IMR-90 (cell line): Measurements from ENCODE around the gene TEDC2. TPM values are rescaled to one million over a fixed set of nuclear protein-coding genes. Genes with fewer than 3 reads are reported as not detected.

Experiments used
- ATAC-seq: fragments of 200-7000 bp; cut with Tn5 transposase; 2 replicates; pipeline ENCODE4 v1.9.1; 2020; ENCODE audit warnings: low read depth, mild to moderate bottlenecking, moderate library complexity
- BruUV-seq: library from RNA; stranded (reverse); fragments of 400-500 nt; replicated peaks from 2 replicates; lab custom pipeline; 2021; lab: Mats Ljungman, UMichigan
- CTCF ChIA-PET: fragments of 300-600 bp; formaldehyde crosslinking; extraction: SDS; loops from one replicate; lab custom pipeline; 2021; ENCODE audit warnings: antibody characterized with exemption; lab: Yijun Ruan, JAX
- POLR2A ChIA-PET: fragments of 300-600 bp; sonication (Branson Sonifier 250); formaldehyde crosslinking; loops from one replicate; lab custom pipeline; 2022; ENCODE audit warnings: antibody characterized with exemption; ENCODE audit not compliant: unreplicated experiment; lab: Charles Lee
- DNase-seq: peaks from one replicate; pipeline ENCODE4 v3.0.0; 2013
- H2AFZ ChIP-seq: replicated peaks from 2 replicates; pipeline ENCODE3; 2013; ENCODE audit warnings: low read length, mild to moderate bottlenecking; ENCODE audit not compliant: poor library complexity
- H2AK5ac ChIP-seq: 2 replicates; pipeline ENCODE4 v1.6.1; 2013; ENCODE audit warnings: low read depth, low read length, inconsistent platforms
- H2AK9ac ChIP-seq: replicated peaks from 2 replicates; pipeline ENCODE3; 2013; ENCODE audit warnings: mild to moderate bottlenecking, low read depth, low read length, moderate library complexity; ENCODE audit not compliant: poor library complexity
- H2BK120ac ChIP-seq: 2 replicates; pipeline ENCODE4 v1.6.1; 2013; ENCODE audit warnings: low read depth, low read length, inconsistent platforms
- H2BK15ac ChIP-seq: 3 replicates; pipeline ENCODE4 v1.6.1; 2013; ENCODE audit warnings: low read depth, low read length, inconsistent platforms
- H2BK20ac ChIP-seq: 2 replicates; pipeline ENCODE4 v1.6.1; 2013; ENCODE audit warnings: low read depth, mild to moderate bottlenecking, inconsistent platforms, low read length, moderate library complexity
- H2BK5ac ChIP-seq: 2 replicates; pipeline ENCODE4 v1.6.1; 2013; ENCODE audit warnings: mild to moderate bottlenecking, low read depth, low read length, inconsistent platforms; ENCODE audit not compliant: poor library complexity, severe bottlenecking
- H3K14ac ChIP-seq: replicated peaks from 2 replicates; pipeline ENCODE4 v1.6.1; 2013; ENCODE audit warnings: low read depth, low read length, inconsistent platforms
- H3K18ac ChIP-seq: 2 replicates; pipeline ENCODE4 v1.6.1; 2013; ENCODE audit warnings: low read depth, low read length, control low read depth
- H3K23ac ChIP-seq: 2 replicates; pipeline ENCODE4 v1.6.1; 2013; ENCODE audit warnings: low read depth, low read length, inconsistent platforms
- H3K27ac ChIP-seq: 2 replicates; pipeline ENCODE4 v1.5.1; 2013; ENCODE audit warnings: mild to moderate bottlenecking, control low read depth, low read length; ENCODE audit not compliant: insufficient read depth
- H3K27me3 ChIP-seq: 2 replicates; pipeline ENCODE4 v1.6.1; 2013; ENCODE audit warnings: low read length; ENCODE audit not compliant: control insufficient read depth, insufficient read depth
- H3K36me3 ChIP-seq: 2 replicates; pipeline ENCODE4 v1.6.1; 2013; ENCODE audit warnings: low read length, mixed read lengths; ENCODE audit not compliant: control insufficient read depth, insufficient read depth
- H3K4ac ChIP-seq: 2 replicates; pipeline ENCODE4 v1.6.1; 2013; ENCODE audit warnings: low read depth, low read length, inconsistent platforms
- H3K4me1 ChIP-seq: 2 replicates; pipeline ENCODE4 v1.6.1; 2013; ENCODE audit warnings: low read length, mixed read lengths; ENCODE audit not compliant: control insufficient read depth, insufficient read depth
- H3K4me2 ChIP-seq: 2 replicates; pipeline ENCODE4 v1.6.1; 2013; ENCODE audit warnings: low read depth, mild to moderate bottlenecking, control low read depth, low read length, moderate library complexity
- H3K4me3 ChIP-seq: 2 replicates; pipeline ENCODE4 v1.5.1; 2013; ENCODE audit warnings: low read depth, mild to moderate bottlenecking, control low read depth, low read length, moderate library complexity; ENCODE audit not compliant: insufficient read depth
- H3K56ac ChIP-seq: 2 replicates; pipeline ENCODE4 v1.6.1; 2013; ENCODE audit warnings: low read length, inconsistent platforms; ENCODE audit not compliant: insufficient read depth; ENCODE audit errors: extremely low read depth
- H3K79me1 ChIP-seq, 2 experiments: 2 replicates each; pipeline ENCODE4 v1.6.1; 2013; ENCODE audit warnings: low read length in 2 of 2, inconsistent platforms in 1 of 2, low read depth in 1 of 2
- H3K9ac ChIP-seq: 2 replicates; pipeline ENCODE4 v1.6.1; 2013; ENCODE audit warnings: low read depth, low read length, control low read depth
- H3K9me1 ChIP-seq: 2 replicates; pipeline ENCODE4 v1.6.1; 2013; ENCODE audit warnings: low read length, inconsistent platforms; ENCODE audit not compliant: insufficient read depth
- H3K9me3 ChIP-seq: 2 replicates; pipeline ENCODE4 v1.6.1; 2013; ENCODE audit warnings: low read length; ENCODE audit not compliant: control insufficient read depth, insufficient read depth
- H4K20me1 ChIP-seq: 2 replicates; pipeline ENCODE4 v1.6.1; 2013; ENCODE audit warnings: low read length, inconsistent platforms; ENCODE audit not compliant: insufficient read depth
- H4K5ac ChIP-seq: 2 replicates; pipeline ENCODE4 v1.6.1; 2013; ENCODE audit warnings: mild to moderate bottlenecking, low read depth, low read length, control low read depth
- H4K8ac ChIP-seq, 2 experiments: 2 replicates each; pipeline ENCODE4 v1.6.1; 2013; ENCODE audit warnings: low read depth in 2 of 2, low read length in 2 of 2, control low read depth in 1 of 2, inconsistent platforms in 1 of 2
- H4K91ac ChIP-seq: 2 replicates; pipeline ENCODE4 v1.6.1; 2013; ENCODE audit warnings: low read depth, low read length, inconsistent platforms; ENCODE audit not compliant: insufficient read depth
- CEBPB ChIP-seq: IDR thresholded peaks from 2 replicates; pipeline ENCODE4 v1.6.1; 2012; ENCODE audit warnings: low read depth, low read length, improper control_type of control experiment
- SMC3 ChIP-seq: fragments of 150-350 bp; IDR thresholded peaks from 2 replicates; pipeline ENCODE4 v1.6.1; 2016; ENCODE audit warnings: low read depth, mild to moderate bottlenecking, antibody characterized with exemption, low read length, moderate library complexity
- WGBS, 2 experiments: methylation state at CpG; one replicate each; pipeline versions ENCODE4 v1.1.5 to v1.1.7; 2013; ENCODE audit warnings: missing lambda C conversion rate in 2 of 2; ENCODE audit not compliant: insufficient read length in 1 of 2; ENCODE audit errors: extremely low coverage in 2 of 2; 5-methylcytosine and 5-hydroxymethylcytosine counted together
- dilution Hi-C: fragments of 300-500 bp; cut with HindIII; formaldehyde crosslinking; loops from one replicate; pipeline ENCODE4 v1.14.3; 2018; ENCODE audit warnings: low sequenced_read_pairs; ENCODE audit not compliant: unreplicated experiment
- in situ Hi-C: fragments of 300-500 bp; cut with MboI; formaldehyde crosslinking; loops from 3 replicates; pipeline ENCODE4 v1.14.3; 2019; ENCODE audit warnings: low sequenced_read_pairs, inconsistent platforms, mixed read lengths
- intact Hi-C: fragments of 100-400 bp; cut with micrococcal nuclease; formaldehyde crosslinking; loops from 2 replicates; pipeline ENCODE4 v1.10.0; 2022
- polyA plus RNA-seq, 3 experiments: library from polyadenylated mRNA; depleted of rRNA; stranded (reverse); fragments of >200 nt; gene quantifications; 2 replicates each; pipeline ENCODE4 v1.2.3, GENCODE V29; 2012; ENCODE audit warnings: low replicate concordance in 1 of 3
- total RNA-seq: library from RNA; depleted of rRNA; stranded (reverse); fragments of >200 nt; gene quantifications from 2 replicates; pipeline ENCODE4 v1.2.3, GENCODE V29; 2012

Gene TEDC2
- total and polyA plus RNA-seq, 2 of the 4 experiments (the other 2 are of a cell fraction) = 3.6 to 7.3 TPM

DNA sequence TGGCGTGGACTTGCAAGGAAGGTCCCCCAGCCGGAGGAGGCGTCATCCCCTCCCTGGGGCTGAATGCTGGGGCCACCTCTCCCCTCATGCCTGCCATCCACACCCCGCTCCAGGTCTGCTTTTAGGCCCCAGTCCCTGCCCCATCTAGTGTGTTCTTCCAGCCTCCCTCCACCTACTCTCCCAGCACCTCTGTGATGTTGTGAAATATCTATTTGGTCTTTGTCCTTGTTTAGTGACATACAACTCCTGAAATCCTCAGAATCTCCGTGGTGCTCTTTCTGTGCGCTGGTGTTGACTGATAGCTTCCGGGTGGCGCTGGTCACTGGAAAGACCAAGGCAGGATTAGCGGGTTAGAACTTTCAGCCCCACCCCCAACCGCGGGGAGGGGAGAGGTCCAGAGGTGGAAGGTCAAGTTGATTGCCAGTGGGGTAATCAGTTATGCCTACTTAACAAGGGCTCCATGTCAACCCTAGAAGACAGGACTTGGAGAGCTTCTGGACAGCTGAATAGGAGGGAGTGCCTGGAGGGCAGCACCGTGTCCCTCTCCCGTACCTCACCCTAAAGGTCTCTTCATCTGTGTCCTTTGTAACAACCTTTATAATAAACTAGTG lies 25.1 kb downstream of the TEDC2 start:
- Histone ChIP-seq H3K56ac (no peak overlapping the region), H4K91ac (no peak overlapping the region), H3K79me1 (peaks cover 37 to 70% of the 10 kb centered on the region in 2 experiments), H3K23ac (no peak overlapping the region), H4K20me1 (peaks cover 17% of the 10 kb centered on the region), H2AFZ (no peak overlapping the region), H4K5ac (no peak overlapping the region), H3K9me1 (peaks cover 11% of the 10 kb centered on the region; the same call in 1 of the 2 replicates), H3K27ac (no peak overlapping the region), H2BK120ac (no peak overlapping the region), H2BK5ac (no peak overlapping the region), H4K8ac (no peak overlapping the region), H3K9ac (no peak overlapping the region), H3K27me3 (no peaks in the 10 kb centered on the region), H2AK9ac (peak overlapping the region; percentile 25), H2BK15ac (no peak overlapping the region), H3K18ac (no peak overlapping the region), H3K4ac (no peak overlapping the region), H3K4me2 (no peak overlapping the region), H3K14ac (no peak overlapping the region), H2AK5ac (no peak overlapping the region), H3K4me3 (no peak overlapping the region), H3K36me3 (no peaks in the 10 kb centered on the region), H2BK20ac (no peak overlapping the region), H3K4me1 (peaks cover 28% of the 10 kb centered on the region), H3K9me3 (no peaks in the 10 kb centered on the region)
- ChIA-PET POLR2A (interaction anchor here (0.6 kb wide), 1 partner anchor 244 kb away, joined by 3 read pairs; no protein-coding TSS in a partner anchor), CTCF (no interaction called here)
- DNase-seq = no peak
- no peak for ATAC-seq
- TF ChIP-seq CEBPB (peak; percentile 60), SMC3 (no peak)
- BruUV-seq = no TSS peak
- in situ Hi-C loops = no loop called here
- intact Hi-C loops = no loop called here
- dilution Hi-C loops = no loop called here
- 80% methylated on average over 2 of the region's 13 CpGs; no CpG with 5 or more reads in 1 of the 2 experiments for WGBS, 2 experiments
